Endometrial microvascular endothelial cells (primary cell): ENCODE measurements around the gene ABHD16A. TPM values are rescaled to one million over a fixed set of nuclear protein-coding genes. Genes with fewer than 3 reads are reported as not detected.

Experiments used
- in situ Hi-C: cut with HindIII; loops from 2 replicates; pipeline ENCODE4 v1.10.0; 2017; ENCODE audit warnings: low sequenced_read_pairs, low pct_unique_long_range_greater_than_20kb; ENCODE audit errors: inconsistent ontology term
- total RNA-seq: library from RNA; depleted of rRNA; stranded (reverse); fragments of >200 nt; gene quantifications from one replicate; pipeline ENCODE4 v1.2.3, GENCODE V29; 2015; ENCODE audit errors: inconsistent ontology term

Gene ABHD16A
- 44.8 TPM for total RNA-seq

DNA sequence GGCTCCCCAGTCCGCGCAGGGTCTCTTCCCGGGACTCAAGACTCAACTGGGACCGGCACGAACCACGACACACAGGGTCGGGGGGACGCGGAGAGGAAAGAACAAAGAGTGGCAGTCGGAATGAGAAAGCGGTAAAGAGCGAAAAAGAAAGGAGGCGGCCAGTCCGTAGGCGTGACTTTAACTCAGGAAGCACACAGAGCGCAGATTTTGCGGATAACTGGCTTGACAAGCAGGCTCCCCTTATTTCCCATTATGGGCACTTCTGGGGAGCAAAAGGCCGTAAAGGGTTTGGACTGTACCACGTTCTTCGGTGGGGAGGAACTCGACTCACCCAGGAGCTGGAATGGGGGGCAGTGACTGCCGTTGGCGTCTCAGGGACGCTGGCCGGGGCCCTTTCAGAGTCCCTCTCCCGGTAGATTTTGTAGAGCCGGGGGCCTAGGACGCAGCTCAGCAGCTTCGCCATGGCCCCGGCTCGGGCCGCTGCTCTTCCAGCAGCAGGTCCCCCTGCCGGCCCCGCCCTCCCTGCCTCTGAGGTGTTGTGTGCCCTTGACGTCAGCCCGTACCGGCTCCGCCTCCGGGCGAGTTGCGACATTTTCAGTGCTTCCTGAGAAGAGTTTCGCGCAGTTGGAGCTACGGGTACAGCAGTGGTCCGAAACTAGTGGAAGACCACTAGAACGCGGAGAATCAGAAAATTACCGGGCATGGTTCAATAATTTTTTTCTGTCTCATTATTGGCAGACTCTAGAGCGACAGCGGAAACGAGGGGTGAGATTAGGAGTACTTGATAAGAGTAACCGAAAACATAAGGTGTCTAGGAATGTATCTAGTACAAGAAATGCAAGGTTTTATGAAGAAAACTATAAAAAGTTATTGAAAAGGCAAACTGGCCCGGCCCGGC is at the start of gene ABHD16A:
ABHD16A (minus strand) TSS at position 506 of the 898 bp plus-strand sequence; CDS start at position 463, 43 bp downstream.
- in situ Hi-C loops, result no loop called here

DNA sequence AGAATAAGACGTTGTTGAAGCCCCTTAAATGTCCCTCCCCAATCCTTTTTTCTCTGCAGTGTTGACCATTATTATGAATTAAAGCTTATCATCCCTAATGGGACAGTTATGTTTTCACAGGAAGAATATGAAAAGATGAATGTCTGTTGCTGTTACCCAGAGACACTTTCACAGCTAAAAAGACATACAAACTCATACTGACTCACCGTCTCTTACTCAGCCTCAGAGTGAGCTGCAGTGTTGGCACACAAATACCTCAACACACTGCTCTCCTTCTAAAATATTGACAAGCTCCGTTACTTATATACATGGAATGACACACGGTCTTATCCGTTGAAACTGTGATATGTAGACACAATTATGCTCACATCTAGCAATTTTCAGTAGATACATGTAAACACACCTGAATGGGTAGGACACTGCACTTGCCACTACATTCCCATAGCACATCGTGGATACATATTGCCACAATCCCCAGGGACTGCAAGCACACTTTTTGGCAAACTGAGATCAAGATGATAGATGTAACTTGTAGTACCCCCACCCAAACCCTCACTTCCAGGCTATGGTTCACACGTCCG is 49.7 kb upstream of the ABHD16A start:
- in situ Hi-C loops, result no loop called here

DNA sequence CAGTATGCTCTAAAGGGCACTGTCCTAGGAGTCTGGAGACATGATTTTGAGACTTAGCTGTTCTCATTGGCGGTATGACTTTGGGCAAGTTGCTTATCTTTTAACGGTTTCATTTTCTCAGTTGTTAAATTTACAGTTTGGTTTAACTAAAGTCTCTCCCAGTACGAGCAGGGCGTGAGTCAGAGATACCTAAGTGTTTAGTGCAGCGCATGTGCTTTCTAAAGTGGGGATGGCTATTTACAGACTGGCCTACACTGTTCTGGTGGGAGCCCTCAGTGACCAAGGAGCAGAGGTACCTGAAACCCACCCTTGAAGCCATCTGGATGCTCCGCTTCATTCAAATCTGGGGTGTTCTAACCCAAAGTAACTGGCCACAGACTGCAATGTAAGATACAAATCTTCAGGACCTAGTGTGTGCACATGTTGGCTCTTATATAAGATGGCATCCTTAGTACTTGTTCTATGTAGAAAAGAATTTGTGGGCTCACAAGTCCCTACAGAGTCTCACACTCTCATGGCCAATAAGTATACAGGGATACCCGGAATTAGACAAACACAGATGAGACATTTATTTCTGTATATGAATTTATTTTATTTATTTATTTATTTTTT is 47.4 kb upstream of the ABHD16A start:
- in situ Hi-C loops, result no loop called here

DNA sequence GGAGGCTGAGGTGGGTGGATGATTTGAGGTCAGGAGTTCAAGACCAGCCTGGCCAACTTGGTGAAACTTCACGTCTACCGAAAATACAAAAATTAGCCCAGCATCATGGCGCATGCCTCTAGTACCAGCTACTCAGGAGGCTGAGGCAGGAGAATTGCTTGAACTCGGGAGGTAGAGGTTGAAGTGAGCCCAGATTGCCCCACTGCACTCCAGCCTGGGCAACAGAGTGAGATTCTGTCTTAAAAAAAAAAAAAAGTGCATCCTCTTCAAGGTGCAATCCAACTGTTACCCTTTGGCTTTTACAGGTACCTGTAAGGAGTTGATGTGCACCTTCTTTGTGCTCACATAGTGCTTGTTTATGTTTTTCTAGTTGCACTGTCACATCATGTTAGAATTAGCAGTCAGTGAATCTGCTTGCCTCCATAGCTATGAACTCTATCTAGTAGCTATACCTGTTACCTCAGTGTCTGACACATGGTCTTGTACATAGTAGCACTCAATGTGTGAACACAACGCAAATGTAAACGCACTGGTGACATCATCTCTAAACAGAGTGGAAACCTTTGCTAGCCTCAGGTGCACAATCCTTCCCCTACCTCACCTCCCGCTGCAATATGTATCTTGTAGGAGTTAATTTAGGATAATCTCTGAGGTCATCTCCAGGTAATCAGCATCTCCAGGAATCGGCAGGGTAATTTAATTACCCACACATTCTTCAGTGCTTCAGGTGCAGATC is 46.3 kb upstream of the ABHD16A start:
- in situ Hi-C loops, result no loop called here

DNA sequence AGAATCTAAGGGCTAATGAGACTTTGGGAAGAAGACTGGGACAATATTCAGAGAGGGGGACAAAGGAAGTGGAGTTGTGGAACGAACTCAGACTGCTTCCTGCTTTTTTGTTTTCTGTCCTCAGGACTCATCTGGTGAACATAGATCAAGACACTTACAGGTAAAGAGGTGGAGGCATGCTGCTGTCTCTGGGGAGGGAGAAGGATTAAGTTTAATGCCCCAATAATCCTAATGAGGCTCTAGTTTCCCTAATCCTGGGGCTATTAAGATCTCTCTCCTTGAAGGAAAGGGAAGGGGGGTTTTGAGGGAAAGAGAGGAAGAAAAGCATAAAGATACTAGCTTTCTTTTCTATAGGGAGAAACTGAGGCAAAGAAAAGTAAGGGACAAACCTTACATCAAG is 41.3 kb upstream of the ABHD16A start:
- in situ Hi-C loops, result no loop called here

DNA sequence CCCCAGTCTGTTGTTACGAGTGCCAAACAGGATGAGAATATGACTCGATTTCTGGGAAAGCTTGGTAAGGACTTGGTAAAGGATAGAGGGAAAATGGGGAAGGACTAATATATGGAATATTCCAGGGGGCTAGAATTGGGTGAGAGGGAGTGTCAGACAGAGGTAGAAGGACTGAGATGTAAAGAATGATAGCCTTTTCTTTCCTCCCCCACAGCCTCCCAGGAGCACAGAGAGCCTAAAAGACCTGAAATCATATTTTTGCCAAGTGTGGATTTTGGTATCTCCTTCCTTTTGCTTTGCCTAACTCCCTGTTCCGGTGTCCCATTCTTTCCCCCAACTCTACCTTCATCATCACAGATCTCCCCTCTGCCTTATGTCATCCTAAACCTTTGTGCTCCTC is 39.8 kb upstream of the ABHD16A start:
- in situ Hi-C loops, result no loop called here

DNA sequence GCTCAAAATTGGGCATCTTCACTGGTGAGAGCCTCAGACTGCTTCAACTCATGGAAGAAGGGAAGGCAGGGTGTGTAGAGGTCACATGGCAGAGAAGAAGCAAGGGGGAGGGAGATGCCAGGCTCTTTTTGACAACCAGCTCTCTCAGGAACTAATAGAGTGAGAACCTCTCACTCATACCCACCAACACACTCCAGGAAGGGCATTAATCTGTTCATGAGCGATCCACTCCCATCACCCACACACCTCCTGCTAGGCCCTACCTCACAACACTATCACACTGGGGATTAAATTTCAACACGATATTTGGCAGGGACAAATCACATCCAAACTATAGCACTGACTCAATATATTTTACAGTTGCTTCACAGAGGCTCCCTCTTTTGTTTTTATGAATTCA is 38.7 kb upstream of the ABHD16A start:
- in situ Hi-C loops, result no loop called here

DNA sequence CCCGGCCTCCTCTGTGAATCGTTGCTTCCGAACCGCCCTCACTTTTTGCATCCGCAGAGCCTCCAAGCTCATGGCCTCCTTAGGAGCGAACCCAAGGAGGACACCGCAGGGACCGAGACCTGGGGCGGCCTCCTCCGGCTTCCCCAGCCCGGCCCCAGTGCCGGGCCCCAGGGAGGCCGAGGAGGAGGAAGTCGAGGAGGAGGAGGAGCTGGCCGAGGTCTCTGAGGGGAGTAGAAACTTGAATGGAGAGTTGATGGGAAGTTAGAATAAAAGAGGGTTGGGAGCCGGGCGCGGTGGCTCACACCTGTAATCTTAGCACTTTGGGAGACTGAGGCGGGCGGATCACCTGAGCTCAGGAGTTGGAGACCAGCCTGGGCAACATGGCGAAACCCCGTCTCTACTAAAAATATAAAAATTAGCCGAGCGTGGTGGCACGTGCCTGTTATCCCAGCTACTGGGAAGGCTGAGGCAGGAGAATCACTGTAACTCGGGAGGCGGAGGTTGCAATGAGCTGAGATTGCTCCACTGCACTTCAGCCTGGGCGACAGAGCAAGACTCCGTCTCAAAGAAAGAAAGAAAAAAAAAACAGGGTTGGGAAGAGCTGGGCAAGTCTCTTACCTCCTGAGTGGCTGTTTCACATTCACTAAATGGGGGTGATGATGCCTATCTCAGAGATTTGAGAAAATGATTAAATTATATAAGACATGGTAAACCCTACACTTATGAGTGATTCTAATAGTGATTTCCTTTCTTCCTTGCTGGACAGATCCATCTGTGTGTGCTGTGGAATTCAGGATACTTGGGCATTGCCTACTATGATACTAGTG is 37.5 kb upstream of the ABHD16A start:
- in situ Hi-C loops, result no loop called here

DNA sequence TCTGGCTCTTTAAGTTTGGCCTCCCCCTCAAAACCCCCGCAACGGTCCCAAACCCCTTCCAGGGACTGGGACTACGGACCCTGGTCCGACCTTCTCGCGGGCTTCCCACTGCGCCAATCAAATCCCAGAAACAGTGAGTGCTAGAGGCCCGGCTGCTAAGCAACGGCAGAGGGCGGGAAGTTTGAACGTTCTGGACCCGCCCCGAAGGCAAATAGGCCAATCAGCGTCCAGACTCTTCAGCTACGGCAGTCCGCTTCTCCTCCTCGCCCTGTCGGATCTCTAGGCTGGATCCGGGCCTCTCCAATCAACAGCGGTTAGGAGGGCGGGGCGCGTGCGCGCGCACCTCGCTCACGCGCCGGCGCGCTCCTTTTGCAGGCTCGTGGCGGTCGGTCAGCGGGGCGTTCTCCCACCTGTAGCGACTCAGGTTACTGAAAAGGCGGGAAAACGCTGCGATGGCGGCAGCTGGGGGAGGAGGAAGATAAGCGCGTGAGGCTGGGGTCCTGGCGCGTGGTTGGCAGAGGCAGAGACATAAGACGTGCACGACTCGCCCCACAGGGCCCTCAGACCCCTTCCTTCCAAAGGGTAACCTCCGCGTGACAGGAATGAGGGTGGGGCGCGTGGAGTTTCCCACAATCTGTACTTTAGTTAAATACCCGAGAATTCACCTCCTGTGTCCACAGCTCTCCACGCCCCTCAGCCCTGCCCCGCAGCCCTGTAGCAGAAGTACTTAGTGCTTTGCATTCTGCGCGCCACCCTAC is 36.7 kb upstream of the ABHD16A start, which contains the start of gene MSH5:
MSH5 (plus strand) TSS at position 367 of the 758 bp plus-strand sequence. CDS start 462 bp downstream, outside the sequence.
- in situ Hi-C loops, result no loop called here

DNA sequence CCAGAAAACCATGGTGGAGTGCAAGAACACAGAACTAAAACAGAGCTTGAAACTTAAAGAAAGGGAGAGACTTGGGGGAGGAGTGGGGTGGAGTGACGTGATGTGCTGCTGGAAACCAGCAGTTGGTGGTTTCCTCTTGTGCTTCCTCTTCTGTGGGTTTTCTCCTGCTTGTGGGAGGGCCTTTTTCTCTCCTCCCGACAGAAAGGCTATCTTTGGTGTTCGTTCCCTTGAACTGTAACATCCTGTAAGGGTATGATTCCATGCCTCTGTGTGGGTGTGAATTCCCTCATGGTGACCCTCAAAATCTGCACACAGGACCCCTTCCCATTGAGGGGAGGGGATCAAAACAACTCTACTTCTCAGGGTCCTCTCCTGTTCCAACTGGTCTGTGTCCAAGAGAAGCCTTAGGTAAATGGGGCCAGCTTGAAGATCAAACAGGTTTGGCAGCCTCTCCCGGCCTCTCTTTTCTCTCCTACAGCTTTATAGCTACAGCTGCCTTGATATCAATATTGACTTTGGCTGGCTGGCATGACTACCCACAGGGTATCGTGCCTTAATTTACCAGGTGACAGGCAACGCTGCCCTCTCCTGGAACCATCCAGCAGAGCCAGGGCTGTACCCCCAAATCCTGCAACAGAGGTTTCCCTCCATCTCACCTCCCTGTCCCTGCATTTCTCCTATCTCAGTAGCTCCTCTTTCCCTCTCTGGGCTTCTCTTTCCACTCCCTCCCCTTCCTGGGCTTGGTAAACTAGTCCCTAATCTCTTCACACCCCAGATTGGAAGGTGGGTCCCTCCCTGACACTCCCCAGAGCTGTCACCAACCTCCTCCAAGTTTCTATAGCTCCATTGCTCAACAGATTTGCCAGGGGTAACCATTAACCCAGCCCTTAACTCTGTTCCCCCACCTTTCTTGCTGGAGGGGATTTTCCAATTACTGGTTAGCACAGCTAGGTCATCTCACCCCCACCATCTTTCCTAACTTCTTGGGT is 35.2 kb upstream of the ABHD16A start:
- in situ Hi-C loops, result no loop called here

DNA sequence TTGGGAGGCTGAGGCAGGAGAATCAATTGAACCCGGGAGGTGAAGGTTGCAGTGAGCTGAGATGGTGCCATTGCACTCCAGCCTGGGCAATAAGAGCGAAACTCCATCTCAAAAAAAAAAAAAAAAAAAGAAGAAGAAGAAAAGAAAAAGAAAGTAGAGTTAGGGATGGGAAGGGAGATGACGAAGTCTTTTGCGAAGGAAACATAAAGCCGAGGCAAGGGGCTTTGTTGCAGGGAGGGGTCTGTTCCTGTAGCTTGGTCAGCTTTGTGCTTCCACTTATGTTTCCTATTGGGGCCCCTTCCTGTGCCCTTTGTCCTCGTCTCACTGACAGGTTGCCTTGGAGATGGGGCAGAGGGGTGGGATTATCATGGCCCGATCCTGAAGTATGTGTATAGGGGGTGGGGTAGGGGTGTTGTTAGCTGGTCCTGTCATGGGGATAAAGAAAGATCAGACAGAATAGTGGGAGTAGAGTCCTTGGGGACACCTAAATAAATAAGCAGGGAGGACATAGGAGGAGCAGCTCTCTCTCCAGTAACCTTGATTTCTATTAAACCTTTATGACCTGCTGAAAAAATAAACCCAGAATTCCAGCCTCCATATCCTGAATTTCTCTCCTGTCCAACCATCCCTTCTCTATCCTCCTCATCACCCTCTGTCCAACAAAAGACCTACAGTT is 34.3 kb upstream of the ABHD16A start:
- in situ Hi-C loops, result no loop called here

DNA sequence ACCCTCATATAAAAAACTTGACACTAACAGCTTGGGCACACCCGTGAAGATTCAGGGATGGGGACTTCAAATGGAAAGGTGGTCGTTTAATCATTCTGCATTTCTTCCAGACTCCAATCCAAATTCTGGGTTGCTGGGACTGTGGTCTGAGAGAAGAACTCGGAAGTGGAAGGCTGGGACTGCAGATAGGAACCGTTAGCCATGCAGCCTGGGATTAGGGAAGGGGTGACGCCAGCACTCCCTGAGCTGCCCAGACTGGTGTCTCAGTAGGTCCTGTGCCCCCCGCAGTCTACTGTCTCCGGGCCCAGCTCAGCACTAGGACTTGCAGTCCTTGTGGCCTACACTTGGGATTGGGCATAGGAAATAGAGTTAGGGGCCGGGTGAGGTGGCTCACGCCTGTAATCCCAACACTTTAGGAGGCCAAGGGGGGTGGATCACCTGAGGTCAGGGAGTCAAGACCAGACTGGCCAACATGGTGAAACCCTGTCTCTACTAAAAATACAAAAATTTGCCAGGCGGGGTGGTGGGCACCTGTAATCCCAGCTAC is 33.7 kb upstream of the ABHD16A start:
- in situ Hi-C loops, result no loop called here

DNA sequence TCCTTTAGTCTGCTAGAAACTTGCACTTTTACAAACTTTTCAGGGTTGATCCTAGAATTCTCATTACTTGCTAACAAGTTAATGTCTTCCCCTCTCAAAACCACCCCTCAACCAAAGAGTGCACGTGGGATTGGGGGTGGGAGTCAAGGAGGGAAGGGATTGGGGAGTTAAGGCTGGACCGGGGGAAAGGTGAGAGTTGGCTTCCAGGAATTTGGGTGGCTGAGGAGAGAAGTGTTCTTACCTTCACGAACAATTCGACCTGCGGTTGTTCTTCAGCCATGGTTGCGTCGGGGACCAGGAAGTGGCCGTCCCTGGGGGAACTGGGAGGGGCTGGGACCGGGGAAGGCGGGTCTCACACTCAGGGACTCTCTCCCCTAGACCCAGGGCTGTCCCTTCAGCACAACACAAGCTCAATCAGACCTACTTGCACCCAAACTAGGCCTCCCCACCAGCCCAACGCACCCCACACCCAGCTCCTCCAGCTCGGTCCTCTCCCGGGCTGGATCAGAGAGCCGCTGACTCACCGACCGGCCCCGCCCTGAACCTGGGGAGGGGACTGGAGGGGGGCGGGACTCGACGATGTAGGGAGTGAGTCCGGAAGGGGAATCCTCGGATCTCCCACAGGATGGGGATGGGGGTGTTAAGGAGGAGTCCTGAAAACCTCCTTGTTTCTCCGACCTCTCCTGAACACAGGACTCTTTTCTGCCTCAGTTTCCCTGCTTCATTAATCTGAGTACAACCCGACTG is 33.1 kb upstream of the ABHD16A start, which contains the start of gene CLIC1:
CLIC1 (minus strand) TSS at position 510 of the 747 bp plus-strand sequence; CDS start at position 280, 230 bp downstream.
- in situ Hi-C loops, result no loop called here

DNA sequence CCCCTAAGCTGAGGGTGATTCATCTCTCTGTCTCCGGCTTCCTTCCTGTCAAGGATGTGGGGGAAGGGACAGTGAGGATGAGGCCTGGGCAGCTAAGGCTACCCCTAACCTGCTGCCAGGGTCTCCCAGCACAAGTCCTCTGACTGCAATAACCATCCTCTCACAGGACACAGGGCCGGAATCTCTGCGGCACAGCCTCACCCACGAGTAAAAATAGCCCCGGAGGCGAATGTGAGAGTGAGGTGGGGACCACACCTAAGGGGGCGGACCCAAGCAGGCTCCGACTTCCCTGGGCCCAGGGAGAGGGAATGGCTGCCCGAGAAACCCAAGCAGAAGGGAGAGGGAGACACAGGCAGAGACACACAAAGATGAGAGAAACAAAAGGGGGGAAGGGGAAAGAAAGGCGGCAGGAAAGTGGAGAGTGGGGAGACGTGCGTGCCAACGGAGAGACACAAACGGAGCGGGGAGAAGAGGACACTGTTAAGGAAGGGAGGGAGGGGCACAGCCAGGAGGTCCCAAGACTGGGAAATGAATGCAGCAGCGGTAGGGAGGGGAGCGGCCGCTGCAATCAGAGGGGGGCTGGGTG is 31.8 kb upstream of the ABHD16A start:
- in situ Hi-C loops, result no loop called here
